NAMALWA (cell line): ENCODE measurements around the gene ADAMTS12.
A peak's percentile ranks its signal among the peaks of the same experiment; 100 is the strongest.

Experiments used
- DNase-seq: peaks from one replicate; pipeline ENCODE4 v3.0.0-alpha.2; 2015; ENCODE audit warnings: low spot score

Gene ADAMTS12

DNA sequence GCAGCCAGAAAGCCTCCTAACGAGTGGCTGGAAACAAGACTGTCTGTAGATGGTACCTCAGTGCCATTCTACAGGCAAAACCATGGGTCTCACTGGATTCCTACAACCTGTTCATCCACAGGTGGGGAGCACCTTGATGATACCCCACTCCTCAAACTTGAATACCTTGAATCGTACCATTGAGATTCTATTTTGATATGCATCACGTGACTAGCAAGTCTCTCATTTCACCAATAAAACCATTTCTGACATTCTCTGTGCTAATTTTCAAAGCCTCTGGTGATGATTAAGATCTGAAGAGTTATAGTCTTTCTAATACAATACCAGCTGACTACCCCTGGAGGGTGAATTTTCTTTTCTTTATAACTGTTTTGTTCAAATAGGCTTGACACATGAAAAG is 188.9 kb downstream of the ADAMTS12 start:
- no peak for DNase-seq

DNA sequence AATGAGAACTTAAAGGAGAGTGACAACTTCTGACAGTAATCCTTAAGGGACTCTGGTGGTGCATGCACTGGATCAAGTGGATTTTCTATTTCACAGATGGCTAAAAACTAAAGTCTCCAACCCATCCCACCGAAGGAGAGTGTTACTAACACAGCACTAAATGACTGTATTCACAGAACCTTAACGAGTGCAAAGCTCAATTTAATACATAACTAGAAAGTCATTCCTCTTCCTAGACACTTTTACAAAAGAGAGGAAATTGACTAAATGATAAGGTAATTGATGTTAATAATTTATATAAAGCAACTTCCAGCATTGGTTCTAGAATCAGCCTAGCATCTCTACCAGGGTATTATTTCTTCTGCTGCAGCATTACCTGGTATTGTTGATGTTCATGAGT is 189.8 kb downstream of the ADAMTS12 start:
- no peak for DNase-seq

DNA sequence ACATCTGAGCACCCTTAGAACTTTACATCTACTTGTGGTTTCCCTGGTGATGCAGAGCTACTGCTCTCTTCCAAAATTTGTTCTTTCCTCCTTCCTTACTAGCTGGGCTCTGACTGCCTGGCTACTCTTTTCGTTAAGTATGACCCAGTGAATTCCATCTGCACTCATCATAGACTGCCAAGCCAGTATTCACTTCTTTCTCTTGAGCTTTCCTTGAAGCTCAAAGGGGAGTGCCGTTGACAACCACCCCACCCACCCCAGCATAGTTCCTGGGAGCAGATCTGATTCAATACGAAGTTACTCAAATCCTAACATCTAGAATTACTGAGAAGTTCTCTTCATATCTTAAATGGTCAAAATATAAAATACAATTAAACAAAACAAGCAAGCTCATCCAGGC is 190.5 kb downstream of the ADAMTS12 start:
- no peak for DNase-seq

DNA sequence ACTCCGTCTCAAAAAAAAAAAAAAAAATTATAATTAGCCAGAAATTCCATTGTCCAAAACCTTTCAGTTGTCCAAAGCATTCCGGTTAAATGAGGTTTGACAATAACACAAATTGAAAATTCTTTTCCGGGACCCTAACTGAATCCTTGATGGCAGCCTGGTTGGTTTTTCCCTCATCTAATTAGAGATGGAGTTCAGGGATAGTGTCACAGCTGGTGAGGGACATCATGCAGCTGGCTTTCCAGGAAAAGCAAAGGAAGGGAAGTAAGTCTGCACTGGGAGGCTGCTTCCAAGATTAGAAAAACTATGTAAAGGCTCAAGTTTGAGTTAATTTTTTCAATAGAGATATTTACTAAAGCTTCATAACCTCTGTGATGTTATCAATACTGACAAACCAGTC is 195.4 kb downstream of the ADAMTS12 start:
- no peak for DNase-seq

DNA sequence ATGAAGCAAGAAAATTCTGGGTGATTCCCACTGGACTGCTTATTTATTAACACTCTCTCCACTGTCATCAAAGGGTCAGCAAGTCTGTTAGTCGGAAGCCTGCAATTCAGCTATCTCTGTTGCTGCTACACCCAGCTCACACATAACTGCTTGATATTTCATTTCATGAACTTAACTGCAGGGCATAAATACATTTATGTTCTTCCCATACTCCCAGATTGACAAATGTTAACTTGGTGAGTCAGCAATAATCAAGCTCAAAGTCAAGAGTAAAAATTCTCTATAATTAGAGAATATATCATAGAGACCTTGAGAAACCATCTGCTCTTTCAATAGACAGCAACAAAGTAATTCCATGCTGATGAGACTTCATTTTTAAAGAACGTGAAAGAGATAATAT is 198.8 kb downstream of the ADAMTS12 start:
- DNase-seq: no peak

DNA sequence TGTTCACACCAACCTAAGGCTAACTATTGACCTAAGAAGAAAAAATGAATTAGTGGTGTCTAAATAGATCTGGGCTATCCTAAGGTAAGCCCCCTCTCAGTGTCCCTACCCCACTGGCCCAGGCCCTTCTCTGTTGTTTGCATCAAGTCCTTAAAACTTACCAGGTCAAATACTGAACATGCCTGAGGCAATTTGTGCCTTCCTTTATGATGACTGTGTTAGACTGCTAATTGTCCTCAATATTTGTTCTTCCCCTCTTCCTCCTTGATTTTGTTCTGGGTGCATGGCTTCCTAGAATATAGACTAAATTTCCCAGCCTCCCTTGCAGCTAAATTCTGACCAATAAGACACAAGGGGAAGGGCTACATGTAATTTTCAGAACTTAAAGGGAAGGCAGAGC is 199.9 kb downstream of the ADAMTS12 start:
- DNase-seq: no peak

DNA sequence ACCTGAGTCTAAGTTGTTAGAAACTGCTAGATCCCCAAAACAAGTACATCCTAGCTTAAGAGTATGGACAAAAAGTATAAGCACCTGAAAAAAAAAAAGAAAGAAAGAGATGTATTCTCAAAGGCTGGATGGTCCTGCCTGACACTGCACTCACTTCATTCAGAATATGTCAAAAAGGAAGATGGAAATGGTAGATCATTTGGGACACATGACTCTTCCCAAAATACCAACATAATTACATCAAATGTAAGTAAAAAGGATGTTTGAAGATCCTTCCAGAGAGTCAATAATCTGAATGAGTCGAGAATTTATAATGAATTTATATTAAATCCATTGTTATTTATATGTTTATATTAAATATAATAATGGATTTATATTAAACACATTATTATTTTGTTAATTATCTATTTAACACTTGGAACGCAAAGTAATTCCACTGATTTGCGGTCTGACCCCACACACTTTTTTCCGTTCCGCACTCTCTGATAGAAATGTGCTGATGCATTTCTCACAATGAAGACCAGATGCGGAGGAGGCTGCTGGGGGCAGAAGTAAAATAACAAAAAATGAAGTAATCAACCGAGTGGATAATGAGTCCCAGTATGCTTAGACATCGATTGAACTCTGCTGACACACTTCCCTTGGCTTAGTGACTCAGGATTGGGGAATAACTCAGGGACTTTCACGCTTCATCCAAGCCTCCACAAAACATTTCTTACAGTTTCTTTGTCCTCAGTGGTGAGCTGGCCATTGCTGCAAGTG is 201.2 kb downstream of the ADAMTS12 start:
- DNase-seq: no peak

DNA sequence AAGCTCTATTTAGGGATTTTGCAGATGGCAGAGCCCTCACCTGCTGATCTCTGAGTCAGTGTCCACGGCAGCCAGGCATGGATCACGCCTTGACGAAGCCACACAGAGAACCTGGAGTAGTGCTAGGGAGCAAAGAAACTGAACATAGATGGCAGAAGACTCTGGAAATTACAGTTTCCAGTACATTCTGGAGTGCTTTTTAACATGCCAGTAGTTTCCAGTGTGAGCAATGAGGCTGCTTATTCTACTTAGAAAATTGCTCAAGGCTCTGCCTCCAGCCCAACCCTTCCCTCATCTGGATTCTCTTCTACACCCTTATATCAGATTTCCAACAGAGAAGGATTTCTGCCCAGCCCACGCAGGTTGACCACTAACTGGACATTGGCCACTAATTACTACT is 203.3 kb downstream of the ADAMTS12 start:
- DNase-seq: no peak

DNA sequence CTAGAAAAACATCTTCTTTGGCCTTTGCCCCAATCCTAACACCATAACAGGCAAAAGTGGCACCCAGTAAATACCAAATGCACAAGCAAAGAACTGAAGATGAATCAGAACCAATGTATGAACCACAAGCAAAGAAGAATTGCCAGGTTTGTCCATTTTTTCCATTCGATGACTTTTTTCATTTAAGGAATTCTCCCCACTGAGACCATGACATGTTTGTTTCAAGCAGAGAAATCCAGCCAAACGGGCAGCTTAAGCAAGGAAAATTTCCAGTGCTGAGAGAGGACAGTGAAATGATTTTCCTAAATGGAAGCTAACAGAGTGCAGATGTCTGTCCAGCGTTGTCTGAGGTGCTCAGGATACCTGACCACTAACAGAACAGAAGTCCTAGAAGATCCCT is 203.7 kb downstream of the ADAMTS12 start:
- no peak for DNase-seq

DNA sequence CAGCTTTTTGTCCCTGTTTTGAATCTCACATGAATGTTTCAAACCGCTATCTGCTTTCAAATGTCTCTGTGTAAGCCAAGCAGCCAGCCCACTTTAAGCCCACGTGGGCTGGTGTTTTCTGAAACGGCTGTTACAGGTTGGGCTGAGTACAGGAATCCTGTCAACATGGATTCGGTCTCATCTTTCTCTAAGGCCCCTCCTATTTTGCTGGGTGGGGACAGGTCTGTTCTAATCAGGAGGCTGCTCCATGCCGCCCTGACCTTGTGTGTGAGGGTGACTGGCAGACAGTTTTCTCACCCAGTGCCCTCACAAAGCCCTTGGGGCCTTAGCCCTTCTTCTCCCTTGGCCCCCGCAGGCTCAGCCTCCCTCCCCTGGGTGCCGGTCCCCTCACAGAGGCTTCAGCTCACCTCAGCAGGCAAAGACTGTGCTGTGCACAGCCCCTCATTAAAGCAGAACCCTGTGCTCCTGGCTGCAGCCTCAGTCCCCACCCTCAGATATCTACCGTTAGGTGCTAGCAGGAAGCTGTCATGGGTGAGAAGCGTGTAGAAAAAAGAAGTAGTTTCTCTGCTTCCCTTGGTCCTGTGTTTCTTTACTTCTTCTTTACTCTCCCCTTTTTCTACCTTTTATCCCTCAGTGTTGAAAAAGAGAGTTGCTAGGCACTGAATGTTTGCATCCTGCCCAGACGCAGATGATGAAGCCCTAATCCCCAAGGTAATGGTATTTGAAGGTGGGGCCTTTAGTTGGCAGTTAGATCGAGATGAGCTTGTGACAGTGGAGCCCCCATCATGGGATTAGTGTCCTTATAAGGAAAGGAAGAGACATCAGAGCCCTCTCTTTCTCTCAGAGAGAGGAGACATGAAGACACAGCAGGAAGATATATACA is 205.7 kb downstream of the ADAMTS12 start:
- no peak for DNase-seq

DNA sequence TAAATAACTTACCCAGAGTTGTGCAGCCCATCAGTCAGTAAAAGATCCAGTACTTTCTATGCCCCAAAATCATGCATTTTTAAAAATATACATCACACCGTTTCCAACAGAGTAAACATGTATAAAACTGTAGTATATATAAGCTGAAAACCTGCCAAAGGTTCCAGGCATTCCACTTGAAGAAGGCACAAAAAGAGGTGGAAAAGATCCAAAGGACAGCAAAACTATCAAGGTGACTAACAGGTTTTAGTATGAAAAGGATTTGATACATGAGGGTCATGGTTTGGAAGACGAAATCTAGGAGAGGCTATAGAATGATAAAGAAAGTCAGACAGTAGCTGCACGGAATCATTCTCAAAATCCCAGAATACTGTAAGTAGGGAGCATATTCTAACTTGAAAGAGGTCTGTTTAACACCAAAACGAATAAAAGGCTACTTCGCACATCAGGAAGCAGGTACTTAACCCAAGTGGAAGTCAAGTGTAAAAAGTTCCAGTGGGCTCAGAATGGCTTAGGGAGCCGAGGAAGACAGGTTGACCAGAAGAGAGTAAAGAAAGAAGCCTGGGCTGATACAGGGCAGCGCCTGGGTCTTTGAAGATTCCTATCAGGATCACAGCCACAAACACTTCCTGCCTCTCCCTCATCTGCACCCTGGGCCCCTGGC is 207.2 kb downstream of the ADAMTS12 start:
- no peak for DNase-seq

DNA sequence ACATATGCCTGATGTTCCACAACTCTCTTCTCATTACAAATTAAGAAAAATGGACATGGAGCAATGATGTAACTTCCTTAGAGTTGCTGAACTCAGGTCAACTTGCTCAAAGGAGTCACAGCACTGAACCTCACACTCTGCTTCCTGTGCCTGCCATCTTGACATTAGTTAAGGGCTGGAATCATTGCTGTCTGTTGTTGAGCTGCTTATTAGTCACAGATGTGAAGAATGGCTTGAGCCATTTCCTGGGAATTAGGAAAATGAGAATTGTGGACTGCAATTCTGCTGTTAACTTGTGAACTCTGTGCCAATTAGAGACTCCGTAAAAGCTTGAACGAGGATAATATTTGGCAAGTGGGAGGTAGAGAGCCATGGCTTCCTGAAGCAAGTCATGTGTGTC is 212.0 kb downstream of the ADAMTS12 start:
- no peak for DNase-seq

DNA sequence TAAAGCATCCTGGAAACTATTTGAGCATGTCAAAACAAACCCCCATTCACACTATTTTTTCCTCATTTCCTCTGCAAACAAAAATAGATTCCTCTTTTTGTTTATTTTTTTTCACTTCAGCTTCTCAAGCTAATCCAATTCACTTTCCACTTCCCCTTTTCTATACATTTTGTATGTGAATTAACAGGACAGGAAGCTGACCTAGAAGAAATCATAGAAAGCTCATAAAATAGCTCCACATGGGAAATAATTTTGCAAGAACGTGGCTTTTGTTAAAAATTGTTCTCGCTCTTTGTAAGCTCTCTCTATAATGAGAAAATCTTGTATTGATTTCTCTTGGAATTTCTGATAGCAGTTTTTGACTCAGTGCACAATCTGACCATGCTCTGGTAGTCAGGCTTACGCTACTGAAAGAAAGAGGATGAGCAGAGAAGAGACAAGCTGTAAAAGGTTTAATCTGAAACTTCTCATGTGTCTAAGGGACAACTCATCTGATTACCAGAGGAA is 215.8 kb downstream of the ADAMTS12 start:
- DNase-seq: peak; percentile 35

DNA sequence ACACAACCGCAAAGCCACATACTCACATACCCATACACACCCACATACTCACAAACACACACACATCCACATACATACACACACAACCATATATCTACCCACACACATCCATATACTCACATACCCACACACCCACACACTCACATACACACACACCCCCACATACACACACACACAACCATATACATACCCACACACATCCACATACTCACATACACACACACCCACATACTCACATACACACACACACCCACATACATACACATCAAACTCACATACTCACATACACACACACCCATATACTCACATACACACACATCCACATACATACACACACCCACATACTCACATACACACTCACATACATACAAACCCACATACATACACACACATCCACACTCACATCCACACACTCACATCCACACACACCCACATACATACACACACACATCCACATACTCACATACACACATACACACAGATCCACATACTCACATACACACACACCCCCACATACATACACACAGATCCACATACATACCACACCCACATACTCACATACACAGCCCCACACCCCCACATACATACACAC is 220.0 kb downstream of the ADAMTS12 start:
- DNase-seq: no peak

DNA sequence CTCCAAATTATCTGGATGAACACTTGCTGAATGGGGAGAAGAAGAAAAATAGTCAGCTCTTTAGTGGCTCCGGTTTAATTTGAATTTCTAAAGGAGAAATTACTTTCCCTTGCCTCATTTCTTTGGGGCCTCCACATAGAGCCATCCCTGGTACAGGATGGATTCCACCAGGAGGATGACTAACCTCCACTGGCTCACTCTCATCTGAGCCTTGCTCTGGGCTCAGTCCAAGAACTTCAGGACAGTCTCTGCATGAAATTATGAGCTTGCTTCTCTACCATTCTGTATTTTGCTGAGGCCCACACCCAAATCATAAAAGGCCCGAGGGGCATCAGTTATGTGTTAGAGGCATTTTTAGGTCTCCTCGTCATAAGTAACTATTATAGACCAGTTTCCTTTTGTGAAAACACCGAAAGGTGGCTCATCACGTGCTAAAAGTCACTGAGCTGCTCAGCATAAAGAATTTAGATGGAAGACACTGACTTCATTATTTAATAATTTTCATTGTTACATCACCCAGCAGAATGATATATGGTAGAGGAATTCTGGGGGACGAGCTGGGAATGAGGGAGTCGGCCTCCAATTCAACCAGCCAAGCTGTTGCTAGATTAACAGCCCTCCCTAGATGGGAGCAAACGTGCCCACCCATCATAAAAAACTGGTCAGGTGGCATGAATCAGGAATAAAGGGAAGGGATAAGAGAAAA is 228.9 kb downstream of the ADAMTS12 start:
- no peak for DNase-seq

DNA sequence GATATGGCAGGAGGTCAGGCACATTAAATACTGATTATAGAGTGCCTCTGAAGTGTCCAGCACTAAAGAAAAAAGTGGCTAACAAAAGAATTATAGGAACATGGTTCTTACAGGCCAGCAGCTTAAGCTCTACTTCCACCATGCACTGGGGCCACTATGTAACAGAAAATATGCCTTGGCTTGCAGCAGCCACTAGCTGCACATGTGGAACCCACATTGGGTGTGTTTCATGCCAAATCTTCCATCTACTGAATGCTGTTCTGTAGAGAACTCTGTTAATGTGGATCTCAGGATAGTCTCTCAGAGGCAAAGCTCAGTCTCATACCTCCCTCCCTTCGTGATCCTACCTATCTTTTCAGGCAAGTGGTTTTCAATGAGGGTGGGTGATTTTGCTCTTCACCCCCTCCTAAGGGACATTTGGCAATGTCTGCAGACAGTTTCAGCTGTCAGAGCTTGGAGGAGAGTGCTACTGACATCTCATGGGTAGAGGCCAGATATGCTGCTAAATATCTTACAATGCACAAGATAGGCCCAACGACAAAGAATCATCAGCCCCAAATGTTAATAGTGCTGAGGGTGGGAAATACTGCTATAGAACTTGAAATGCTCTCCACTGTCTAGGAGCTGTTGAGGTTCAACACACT is 232.1 kb downstream of the ADAMTS12 start:
- no peak for DNase-seq

DNA sequence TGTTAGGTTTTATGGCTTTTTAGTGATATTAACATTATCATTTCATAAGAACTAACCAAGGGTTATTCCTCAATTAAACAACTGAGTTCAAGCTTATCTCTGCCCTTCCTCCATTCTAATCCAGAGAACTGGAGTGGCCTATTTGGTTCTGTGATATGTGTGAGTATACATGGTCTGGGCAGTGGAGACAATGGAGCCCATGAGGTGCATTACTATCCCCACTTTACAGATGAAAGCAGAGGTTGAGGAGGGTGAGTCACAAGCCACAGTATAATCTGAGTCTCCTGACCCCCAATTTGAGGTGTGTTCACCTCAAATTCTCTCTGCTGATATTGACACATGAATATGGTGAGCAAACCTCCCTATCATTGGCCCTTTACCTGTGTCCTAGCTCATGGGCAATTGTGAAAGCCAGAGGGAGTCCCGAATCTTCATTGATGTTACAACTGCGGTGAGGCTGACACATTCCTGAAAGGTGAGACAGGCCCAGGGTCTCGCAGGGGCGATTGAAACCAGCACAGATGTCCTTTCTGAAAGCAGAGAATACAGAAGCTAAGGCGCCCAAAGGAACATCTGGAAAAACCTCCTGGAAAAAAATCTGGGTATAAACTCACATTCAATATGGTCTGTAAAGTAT is 233.9 kb downstream of the ADAMTS12 start:
- no peak for DNase-seq

DNA sequence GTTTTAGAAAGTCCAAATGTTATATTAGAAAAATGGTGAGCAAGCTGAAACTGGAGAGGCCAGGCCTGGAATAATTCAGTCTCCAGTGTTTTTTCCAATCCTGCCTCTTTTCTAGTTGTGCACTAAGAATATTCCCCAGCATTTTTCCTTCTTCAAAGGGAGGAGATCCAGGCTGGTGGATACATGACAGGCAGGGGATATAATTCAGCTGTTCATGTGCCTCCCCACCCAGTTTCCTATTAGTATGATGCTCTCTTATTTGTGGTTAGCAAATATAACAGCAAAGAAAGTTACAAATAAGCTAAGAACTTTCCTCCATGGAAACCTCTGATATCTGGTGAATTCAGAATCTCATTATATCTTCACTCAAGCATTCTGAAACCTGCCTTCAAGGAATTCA is 234.6 kb downstream of the ADAMTS12 start:
- DNase-seq: no peak

DNA sequence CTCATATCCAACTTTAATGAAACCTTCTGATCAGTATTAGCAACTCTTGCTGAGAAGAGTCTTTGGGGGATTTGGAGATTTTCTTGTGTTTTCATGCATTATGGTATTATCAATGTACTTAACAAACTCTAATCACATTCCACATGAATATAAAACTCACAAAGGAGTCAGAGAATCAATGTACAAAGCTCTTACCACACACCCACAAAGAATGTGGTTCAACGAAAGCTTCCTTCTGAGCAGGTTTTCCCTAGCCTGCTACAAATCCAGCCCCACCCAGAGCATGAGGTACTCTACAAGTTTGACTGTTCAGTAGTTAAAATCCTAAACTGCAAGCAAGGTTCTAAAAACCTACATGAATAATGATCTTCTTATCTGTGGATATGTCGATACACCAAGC is 240.9 kb downstream of the ADAMTS12 start:
- no peak for DNase-seq
